MM.1S (cell line): ENCODE data around the gene RIPK4.

Experiments used
- DNase-seq: peaks from one replicate; pipeline ENCODE4 v3.0.0-alpha.2; 2015
- H2AFZ ChIP-seq: fragments of 300-600 bp; sonication (generic); 2 replicates; pipeline ENCODE4 v1.6.0; 2016; ENCODE audit warnings: antibody characterized with exemption, low read length
- H3F3A ChIP-seq: fragments of 300-600 bp; sonication (generic); 2 replicates; pipeline ENCODE4 v1.6.1; 2016; ENCODE audit warnings: mild to moderate bottlenecking, antibody characterized with exemption, low read length, moderate library complexity, mixed read lengths; ENCODE audit not compliant: insufficient read depth
- H3K27ac ChIP-seq: fragments of 300-600 bp; sonication (generic); 2 replicates; pipeline ENCODE4 v1.5.1; 2016; ENCODE audit warnings: mild to moderate bottlenecking, low read length
- H3K27me3 ChIP-seq: fragments of 300-600 bp; sonication (generic); replicated peaks from 2 replicates; pipeline ENCODE4 v1.6.0; 2016; ENCODE audit warnings: low read length; ENCODE audit not compliant: insufficient read depth
- H3K36me3 ChIP-seq: fragments of 300-600 bp; sonication (generic); replicated peaks from 2 replicates; pipeline ENCODE4 v1.6.1; 2016; ENCODE audit warnings: mild to moderate bottlenecking, low read length, mixed read lengths; ENCODE audit not compliant: insufficient read depth
- H3K4me1 ChIP-seq: fragments of 300-600 bp; sonication (generic); 2 replicates; pipeline ENCODE4 v1.6.1; 2016; ENCODE audit warnings: low read length, mixed read lengths
- H3K4me2 ChIP-seq: fragments of 300-600 bp; sonication (generic); 2 replicates; pipeline ENCODE4 v1.6.0; 2016; ENCODE audit warnings: low read depth, low read length
- H3K4me3 ChIP-seq: fragments of 300-600 bp; sonication (generic); 2 replicates; pipeline ENCODE4 v1.5.1; 2016; ENCODE audit warnings: low read length, mixed read lengths
- H3K79me2 ChIP-seq: fragments of 300-600 bp; sonication (generic); 2 replicates; pipeline ENCODE4 v1.6.1; 2016; ENCODE audit warnings: mixed run types, low read length, mixed read lengths
- H3K9ac ChIP-seq: fragments of 300-600 bp; sonication (generic); 2 replicates; pipeline ENCODE4 v1.6.1; 2016; ENCODE audit warnings: low read length, mixed read lengths
- H3K9me2 ChIP-seq: fragments of 300-600 bp; sonication (generic); replicated peaks from 2 replicates; pipeline ENCODE4 v1.6.1; 2016; ENCODE audit warnings: mild to moderate bottlenecking, low read length, mixed read lengths; ENCODE audit not compliant: insufficient read depth
- H3K9me3 ChIP-seq: fragments of 300-600 bp; sonication (generic); replicated peaks from 2 replicates; pipeline ENCODE4 v1.6.1; 2016; ENCODE audit warnings: mild to moderate bottlenecking, low read length, mixed read lengths; ENCODE audit not compliant: insufficient read depth
- H4K20me1 ChIP-seq: fragments of 300-600 bp; sonication (generic); 2 replicates; pipeline ENCODE4 v1.6.1; 2016; ENCODE audit warnings: mild to moderate bottlenecking, low read length, moderate library complexity, mixed read lengths; ENCODE audit not compliant: insufficient read depth
- EZH2 ChIP-seq: fragments of 300-600 bp; sonication (generic); optimal IDR thresholded peaks from 2 replicates; pipeline ENCODE3; 2017; ENCODE audit warnings: low read depth, mild to moderate bottlenecking, antibody characterized with exemption, low read length, mixed read lengths
- EZH2phosphoT487 ChIP-seq: fragments of 300-600 bp; sonication (generic); IDR thresholded peaks from 2 replicates; pipeline ENCODE4 v1.6.1; 2018; ENCODE audit warnings: antibody characterized with exemption, low read length
- TF ChIP-seq, protein P1 (sequence below): fragments of 300-600 bp; sonication (generic); IDR thresholded peaks from 2 replicates; pipeline ENCODE4 v1.5.1; 2016; ENCODE audit warnings: antibody characterized with exemption, low read length, mixed read lengths

RIPK4 gene

DNA sequence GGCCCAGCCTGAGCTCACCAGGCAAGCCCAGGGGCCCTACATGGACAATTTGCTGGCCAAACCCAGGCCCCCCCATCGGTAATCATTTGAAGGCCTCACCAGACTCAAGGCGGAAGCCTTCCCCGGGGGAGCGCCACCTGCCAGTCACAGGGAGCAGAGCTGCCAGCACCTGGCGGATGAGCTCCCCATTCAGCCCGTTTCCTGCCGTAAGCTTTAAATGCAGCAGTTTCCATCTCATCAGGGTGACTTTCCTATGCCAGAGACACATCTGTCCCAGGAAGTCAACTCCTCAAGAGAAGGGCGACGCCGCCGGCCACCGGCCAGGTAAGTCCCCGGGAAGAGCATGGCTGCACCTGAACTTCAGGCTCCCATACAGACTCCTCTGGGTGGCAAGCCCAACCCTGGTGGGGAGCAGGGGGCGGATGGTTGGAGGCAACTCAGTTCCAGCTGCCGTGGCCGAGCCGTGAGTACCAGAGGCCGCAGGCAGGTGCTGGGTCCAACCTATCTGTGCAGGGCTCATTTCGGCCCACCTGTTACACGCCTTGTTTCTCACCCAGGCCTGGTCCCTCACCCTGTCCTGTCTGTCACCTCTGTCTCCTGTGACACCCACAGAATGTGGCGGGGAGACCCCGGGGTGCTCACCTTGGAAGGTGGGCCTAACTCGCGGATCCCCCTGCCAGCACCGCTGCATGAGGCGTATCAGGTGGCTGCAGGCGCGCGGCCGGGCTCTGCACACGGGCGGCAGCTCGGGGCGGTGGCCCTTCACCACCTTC lies 20.7 kb downstream of the RIPK4 start:
- H3K79me2 ChIP-seq = no peaks in the 10 kb centered on the region
- no peak overlapping the region for H2AFZ ChIP-seq
- no peaks in the 10 kb centered on the region for H3F3A ChIP-seq
- H4K20me1 ChIP-seq = no peaks in the 10 kb centered on the region
- H3K27ac ChIP-seq = no peak overlapping the region
- no peaks in the 10 kb centered on the region for H3K4me1 ChIP-seq
- no peak for DNase-seq
- TF ChIP-seq EZH2 = no peak
- TF ChIP-seq, protein P1, sequence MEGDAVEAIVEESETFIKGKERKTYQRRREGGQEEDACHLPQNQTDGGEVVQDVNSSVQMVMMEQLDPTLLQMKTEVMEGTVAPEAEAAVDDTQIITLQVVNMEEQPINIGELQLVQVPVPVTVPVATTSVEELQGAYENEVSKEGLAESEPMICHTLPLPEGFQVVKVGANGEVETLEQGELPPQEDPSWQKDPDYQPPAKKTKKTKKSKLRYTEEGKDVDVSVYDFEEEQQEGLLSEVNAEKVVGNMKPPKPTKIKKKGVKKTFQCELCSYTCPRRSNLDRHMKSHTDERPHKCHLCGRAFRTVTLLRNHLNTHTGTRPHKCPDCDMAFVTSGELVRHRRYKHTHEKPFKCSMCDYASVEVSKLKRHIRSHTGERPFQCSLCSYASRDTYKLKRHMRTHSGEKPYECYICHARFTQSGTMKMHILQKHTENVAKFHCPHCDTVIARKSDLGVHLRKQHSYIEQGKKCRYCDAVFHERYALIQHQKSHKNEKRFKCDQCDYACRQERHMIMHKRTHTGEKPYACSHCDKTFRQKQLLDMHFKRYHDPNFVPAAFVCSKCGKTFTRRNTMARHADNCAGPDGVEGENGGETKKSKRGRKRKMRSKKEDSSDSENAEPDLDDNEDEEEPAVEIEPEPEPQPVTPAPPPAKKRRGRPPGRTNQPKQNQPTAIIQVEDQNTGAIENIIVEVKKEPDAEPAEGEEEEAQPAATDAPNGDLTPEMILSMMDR = peak; percentile 33
- peaks cover 100% of the 10 kb centered on the region for H3K27me3 ChIP-seq
- H3K9me3 ChIP-seq = no peaks in the 10 kb centered on the region
- H3K4me3 ChIP-seq = no peak overlapping the region
- H3K9me2 ChIP-seq = no peaks in the 10 kb centered on the region
- H3K9ac ChIP-seq = no peak overlapping the region
- H3K36me3 ChIP-seq = no peaks in the 10 kb centered on the region
- H3K4me2 ChIP-seq = no peak overlapping the region

DNA sequence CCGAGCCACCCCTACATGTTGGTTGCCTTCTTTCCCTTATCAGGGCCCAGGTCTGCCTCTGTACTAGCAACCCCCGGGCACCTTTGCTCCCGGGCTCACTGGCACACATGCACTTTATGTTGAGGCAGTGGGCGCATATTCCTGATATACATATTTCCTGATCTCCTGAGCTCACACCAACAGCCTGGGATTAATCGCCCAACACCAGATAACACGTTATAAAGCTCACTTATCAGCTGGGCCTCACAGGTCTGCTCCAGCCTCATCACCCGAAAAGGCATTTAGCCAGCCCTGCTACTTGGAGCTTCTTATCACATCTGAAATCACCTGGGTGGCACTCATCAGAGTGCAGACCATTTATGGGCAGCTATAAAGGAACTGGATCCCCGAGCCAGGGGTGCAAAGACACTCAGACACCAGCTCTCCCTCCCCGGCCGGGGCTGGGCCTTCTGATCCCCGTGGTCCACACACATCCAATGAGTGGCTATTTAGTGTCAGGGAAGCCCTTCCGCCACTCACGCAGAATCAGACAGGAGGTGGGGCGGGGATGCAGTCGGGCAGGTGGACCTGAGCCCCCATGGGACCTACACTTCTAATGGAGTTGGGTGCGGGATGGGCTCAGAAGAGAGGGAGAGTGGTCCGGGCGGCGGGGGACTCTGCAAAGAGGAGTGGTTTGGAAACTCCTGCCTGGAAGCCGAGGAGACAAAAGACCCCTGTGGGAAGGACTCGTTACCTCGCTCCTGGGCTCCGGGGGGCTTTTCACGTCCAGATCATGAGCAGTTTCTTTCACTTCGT lies 21.6 kb downstream of the RIPK4 start:
- H3K9me3 ChIP-seq = no peaks in the 10 kb centered on the region
- H3K79me2 ChIP-seq = no peaks in the 10 kb centered on the region
- H3K4me3 ChIP-seq = no peak overlapping the region
- no peak overlapping the region for H2AFZ ChIP-seq
- no peaks in the 10 kb centered on the region for H3K4me1 ChIP-seq
- no peak overlapping the region for H3K4me2 ChIP-seq
- no peaks in the 10 kb centered on the region for H3K9me2 ChIP-seq
- no peaks in the 10 kb centered on the region for H3F3A ChIP-seq
- H3K36me3 ChIP-seq = no peaks in the 10 kb centered on the region
- no peaks in the 10 kb centered on the region for H4K20me1 ChIP-seq
- no peak overlapping the region for H3K9ac ChIP-seq
- TF ChIP-seq EZH2phosphoT487 (no peak), EZH2 (no peak)
- TF ChIP-seq, protein P1 = no peak
- no peak overlapping the region for H3K27ac ChIP-seq
- peaks cover 100% of the 10 kb centered on the region for H3K27me3 ChIP-seq
- DNase-seq = no peak

- Histone ChIP-seq H3F3A (no peaks in the 10 kb centered on the region), H3K79me2 (no peaks in the 10 kb centered on the region), H3K27me3 (peaks cover 100% of the 10 kb centered on the region)
These were observed 22.6 kb downstream of the RIPK4 start for GRCh38 chr21:41744028-41744930.

More at GRCh38 chr21:41744028-41744930, 22.6 kb downstream of the RIPK4 start:
- DNase-seq = no peak
- no peak overlapping the region for H3K4me3 ChIP-seq
- TF ChIP-seq, protein P1 = no peak
- TF ChIP-seq EZH2 = peak; percentile 15
- no peak for TF ChIP-seq EZH2phosphoT487
- H3K27ac ChIP-seq = no peak overlapping the region
- no peaks in the 10 kb centered on the region for H3K4me1 ChIP-seq
- H4K20me1 ChIP-seq = no peaks in the 10 kb centered on the region
- H3K9ac ChIP-seq = no peak overlapping the region
- H3K36me3 ChIP-seq = no peaks in the 10 kb centered on the region
- no peak overlapping the region for H2AFZ ChIP-seq
- no peaks in the 10 kb centered on the region for H3K9me3 ChIP-seq
- H3K4me2 ChIP-seq = no peak overlapping the region
- H3K9me2 ChIP-seq = no peaks in the 10 kb centered on the region
